Naive B cell (primary cell): Measurements from ENCODE around the gene KYAT1. TPM values are rescaled to one million over a fixed set of nuclear protein-coding genes. Genes with fewer than 3 reads are reported as not detected.

Source experiments
- ATAC-seq, 2 donors: fragments of 150-1000 bp; cut with Tn5 transposase; 2 replicates each; pipeline ENCODE4 v1.10.0; 2021; ENCODE audit warnings: low read depth in 2 of 2, mild to moderate bottlenecking in 2 of 2, moderate library complexity in 2 of 2
- DNase-seq: peaks from one replicate; pipeline ENCODE4 v3.0.0; 2022
- H3K27ac Mint-ChIP-seq, 6 donors: one replicate each; pipeline ENCODE4 v1.8.0; 2020 to 2022; ENCODE audit warnings: mild to moderate bottlenecking in 6 of 6, mixed read lengths in 6 of 6, moderate library complexity in 5 of 6, inconsistent platforms in 2 of 6
- H3K27me3 Mint-ChIP-seq, 3 donors: one replicate each; pipeline ENCODE4 v1.8.0; 2021 to 2022; ENCODE audit warnings: mixed read lengths in 3 of 3, mild to moderate bottlenecking in 1 of 3
- H3K36me3 Mint-ChIP-seq, 2 donors: one replicate each; pipeline ENCODE4 v1.8.0; 2020 to 2022; ENCODE audit warnings: mixed read lengths in 2 of 2, inconsistent platforms in 1 of 2, mild to moderate bottlenecking in 1 of 2
- H3K4me1 Mint-ChIP-seq, 3 donors: one replicate each; pipeline ENCODE4 v1.8.0; 2020 to 2022; ENCODE audit warnings: mixed read lengths in 3 of 3, inconsistent platforms in 1 of 3, mild to moderate bottlenecking in 1 of 3, moderate library complexity in 1 of 3
- H3K4me3 Mint-ChIP-seq, 8 donors: one replicate each; pipeline ENCODE4 v1.8.0; 2020 to 2022; ENCODE audit warnings: mild to moderate bottlenecking in 8 of 8, mixed read lengths in 8 of 8, moderate library complexity in 8 of 8, inconsistent platforms in 2 of 8
- H3K9me3 Mint-ChIP-seq, 7 donors: one replicate each; pipeline ENCODE4 v1.8.0; 2020 to 2022; ENCODE audit warnings: mixed read lengths in 7 of 7, mild to moderate bottlenecking in 5 of 7, inconsistent platforms in 2 of 7, moderate library complexity in 1 of 7
- polyA plus RNA-seq, 6 donors: library from polyadenylated mRNA; unstranded; fragments of 300-500 nt; fragmentation: Illumina TruSeq; gene quantifications; one replicate each; pipeline ENCODE4 v1.2.3, GENCODE V29; 2021; ENCODE audit warnings: low read depth in 6 of 6

The KYAT1 gene
- polyA plus RNA-seq, 6 donors from 2014 or later = 7.0 to 9.7 (median 8.5) TPM

- Mint-ChIP-seq H3K4me1 (peaks cover 16 to 21% (median 18%) of the 10 kb centered on the region in 3 donors), H3K27ac (peak overlapping the region in 1 of 6 donors; percentile 47), H3K36me3 (no peaks in the 10 kb centered on the region), H3K9me3 (no peaks in the 10 kb centered on the region), H3K4me3 (peak overlapping the region in 3 of 8 donors; percentile 22 to 85 (median 78)), H3K27me3 (no peaks in the 10 kb centered on the region)
- ATAC-seq (no peak), DNase-seq (no peak)
Measured at GRCh38 chr9:128821584-128822406, 60.0 kb downstream of the KYAT1 start.

GRCh38 chr9:128820665-128821583, 60.8 kb downstream of the KYAT1 start:
- Mint-ChIP-seq H3K27me3 (no peaks in the 10 kb centered on the region), H3K27ac (peak overlapping the region in 2 of 6 donors; percentile 47 to 54), H3K4me3 (peak overlapping the region in 7 of 8 donors; percentile 26 to 95 (median 78)), H3K36me3 (no peaks in the 10 kb centered on the region), H3K4me1 (peaks cover 16 to 21% (median 18%) of the 10 kb centered on the region in 3 donors), H3K9me3 (no peaks in the 10 kb centered on the region)
- ATAC-seq = no peak
- no peak for DNase-seq

- ATAC-seq = no peak
- Mint-ChIP-seq H3K9me3 (no peaks in the 10 kb centered on the region), H3K27ac (peak overlapping the region in 3 of 6 donors; percentile 33 to 62 (median 53)), H3K4me1 (peaks cover 16 to 21% (median 18%) of the 10 kb centered on the region in 3 donors), H3K4me3 (peak overlapping the region; percentile 42 to 95 (median 83)), H3K27me3 (no peaks in the 10 kb centered on the region), H3K36me3 (no peaks in the 10 kb centered on the region)
- DNase-seq = no peak
Measured at GRCh38 chr9:128819716-128820664, 61.8 kb downstream of the KYAT1 start.

DNA sequence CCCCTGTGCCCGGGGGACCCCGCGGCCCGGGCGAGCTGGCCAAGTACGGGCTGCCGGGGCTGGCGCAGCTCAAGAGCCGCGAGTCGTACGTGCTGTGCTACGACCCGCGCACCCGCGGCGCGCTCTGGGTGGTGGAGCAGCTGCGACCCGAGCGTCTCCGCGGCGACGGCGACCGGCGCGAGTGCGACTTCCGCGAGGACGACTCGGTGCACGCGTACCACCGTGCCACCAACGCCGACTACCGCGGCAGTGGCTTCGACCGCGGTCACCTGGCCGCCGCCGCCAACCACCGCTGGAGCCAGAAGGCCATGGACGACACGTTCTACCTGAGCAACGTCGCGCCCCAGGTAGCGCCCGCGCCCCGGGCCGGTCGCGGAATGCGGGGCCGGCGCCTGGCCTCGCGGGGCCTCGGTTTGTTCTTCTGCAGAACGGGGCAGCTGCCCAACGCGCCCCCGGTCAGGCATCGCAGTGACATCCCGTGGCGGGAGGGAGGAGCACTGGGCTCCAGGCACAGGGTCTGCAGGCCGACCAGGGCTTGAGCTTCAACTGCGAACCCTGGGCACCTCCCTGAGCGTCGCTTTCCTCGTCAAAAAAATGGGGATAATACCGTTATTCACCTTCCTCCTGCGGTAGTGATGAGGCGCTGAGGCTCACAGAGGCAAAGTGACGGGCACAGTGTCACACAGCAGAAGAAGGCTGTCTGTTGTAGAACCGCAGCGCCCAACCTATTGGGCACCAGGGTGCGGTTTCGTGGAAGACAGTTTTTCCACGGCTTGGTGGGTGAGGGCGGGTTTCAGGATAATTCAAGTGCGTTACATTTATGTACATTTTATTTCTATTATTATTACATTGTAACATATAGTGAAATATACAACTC, 62.7 kb downstream of the KYAT1 start:
- Mint-ChIP-seq H3K4me3 (peak overlapping the region; percentile 70 to 95 (median 85)), H3K27me3 (no peaks in the 10 kb centered on the region), H3K27ac (peak overlapping the region in 3 of 6 donors; percentile 26 to 71 (median 53)), H3K9me3 (no peaks in the 10 kb centered on the region), H3K4me1 (peaks cover 16 to 21% (median 18%) of the 10 kb centered on the region in 3 donors), H3K36me3 (no peaks in the 10 kb centered on the region)
- ATAC-seq (peak; percentile 39 to 40), DNase-seq (no peak)

GRCh38 chr9:128818099-128818838, 63.5 kb downstream of the KYAT1 start, which contains the start of gene ENDOG:
Gene ENDOG (plus strand): TSS chr9:128818500. CDS start chr9:128818685, 185 bp downstream.
- Mint-ChIP-seq H3K27ac (peak within 1 kb of the TSS; percentile 61 to 91 (median 76)), H3K9me3 (no peaks in the 10 kb centered on the region), H3K4me3 (peak within 1 kb of the TSS; percentile 81 to 95 (median 90)), H3K4me1 (peaks cover 16 to 21% (median 18%) of the 10 kb centered on the region in 3 donors), H3K36me3 (no peaks in the 10 kb centered on the region), H3K27me3 (no peaks in the 10 kb centered on the region)
- ATAC-seq = peak; percentile 91
- DNase-seq = peak; percentile 97

- Mint-ChIP-seq H3K9me3 (no peaks in the 10 kb centered on the region), H3K27ac (no peak overlapping the region), H3K4me1 (no peaks in the 10 kb centered on the region), H3K36me3 (no peaks in the 10 kb centered on the region), H3K27me3 (no peaks in the 10 kb centered on the region), H3K4me3 (no peak overlapping the region)
- ATAC-seq = no peak
- no peak for DNase-seq
Measured at GRCh38 chr9:128810873-128811272, 70.9 kb downstream of the KYAT1 start.

DNA sequence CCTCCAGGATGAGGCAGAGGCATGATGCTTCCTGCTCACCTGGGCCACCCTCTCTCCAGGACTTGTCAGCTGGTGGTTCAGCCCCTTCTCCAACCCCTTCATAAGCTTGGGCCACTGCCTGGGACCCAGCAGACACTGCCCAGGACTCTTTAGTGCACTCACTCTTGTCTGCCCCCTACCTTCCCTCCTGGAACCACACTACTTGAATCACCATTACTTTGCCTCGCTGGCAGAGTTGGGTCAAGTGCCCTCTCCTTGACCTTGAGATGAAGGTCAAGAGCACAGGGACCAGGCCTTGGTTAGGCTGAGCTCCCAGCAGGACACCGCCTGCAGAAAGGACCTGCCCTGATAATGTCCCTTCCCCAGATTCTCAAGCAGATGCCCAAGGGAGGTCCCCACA, 71.9 kb downstream of the KYAT1 start:
- H3K27me3 Mint-ChIP-seq = no peaks in the 10 kb centered on the region
- no peaks in the 10 kb centered on the region for H3K9me3 Mint-ChIP-seq
- H3K4me1 Mint-ChIP-seq = no peaks in the 10 kb centered on the region
- no peak overlapping the region for H3K4me3 Mint-ChIP-seq
- no peak for DNase-seq
- ATAC-seq = no peak
- H3K27ac Mint-ChIP-seq = peak overlapping the region in 1 of 6 donors; percentile 53
- H3K36me3 Mint-ChIP-seq = no peaks in the 10 kb centered on the region

DNA sequence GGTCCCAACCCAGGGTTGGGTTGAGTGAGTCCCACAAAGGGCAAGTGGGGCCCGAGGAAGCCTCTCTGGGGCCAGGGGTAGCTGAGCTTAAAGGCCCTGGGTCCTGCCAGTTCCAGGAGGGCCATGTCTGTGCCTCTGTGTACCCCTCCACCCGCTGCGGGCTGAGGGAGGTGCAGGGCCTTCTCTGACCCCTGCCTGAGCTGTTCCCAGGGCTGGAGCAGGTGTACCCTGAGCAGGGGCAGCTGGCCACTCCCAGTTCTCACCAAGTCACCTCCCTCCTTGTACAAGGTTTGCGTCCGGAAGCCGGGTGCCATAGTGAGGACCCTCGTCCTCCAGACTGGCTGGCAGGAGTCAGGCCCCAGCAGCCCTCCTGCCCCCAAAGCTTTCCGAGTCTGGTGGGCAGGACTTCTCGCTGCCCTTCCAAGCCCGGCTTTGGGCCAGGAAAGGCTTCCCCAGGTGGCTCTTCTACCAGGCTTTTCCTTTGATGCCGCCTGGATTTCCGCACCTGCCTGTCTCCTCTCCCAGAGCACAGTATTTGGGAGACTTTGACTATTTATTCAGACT, 72.6 kb downstream of the KYAT1 start:
- H3K4me3 Mint-ChIP-seq = no peak overlapping the region
- H3K27ac Mint-ChIP-seq = peak overlapping the region in 1 of 6 donors; percentile 14
- DNase-seq = no peak
- H3K9me3 Mint-ChIP-seq = no peaks in the 10 kb centered on the region
- H3K27me3 Mint-ChIP-seq = no peaks in the 10 kb centered on the region
- no peaks in the 10 kb centered on the region for H3K4me1 Mint-ChIP-seq
- H3K36me3 Mint-ChIP-seq = no peaks in the 10 kb centered on the region
- no peak for ATAC-seq

GRCh38 chr9:128808543-128808942, 73.2 kb downstream of the KYAT1 start:
- H3K36me3 Mint-ChIP-seq = peaks cover 2 to 3% of the 10 kb centered on the region in 2 donors
- peak overlapping the region in 1 of 6 donors; percentile 6 for H3K27ac Mint-ChIP-seq

GRCh38 chr9:128807827-128808226, 73.9 kb downstream of the KYAT1 start:
- H3K4me1 Mint-ChIP-seq = no peaks in the 10 kb centered on the region
- DNase-seq (no peak), ATAC-seq (no peak)
- no peaks in the 10 kb centered on the region for H3K27me3 Mint-ChIP-seq
- H3K27ac Mint-ChIP-seq = peak overlapping the region in 1 of 6 donors; percentile 54
- no peak overlapping the region for H3K4me3 Mint-ChIP-seq
- peaks cover 7 to 10% of the 10 kb centered on the region in 2 donors for H3K36me3 Mint-ChIP-seq
- no peaks in the 10 kb centered on the region for H3K9me3 Mint-ChIP-seq

More at GRCh38 chr9:128808543-128808942, 73.2 kb downstream of the KYAT1 start:
- Mint-ChIP-seq H3K4me1 (no peaks in the 10 kb centered on the region), H3K9me3 (no peaks in the 10 kb centered on the region), H3K4me3 (no peak overlapping the region), H3K27me3 (no peaks in the 10 kb centered on the region)
- DNase-seq (no peak), ATAC-seq (no peak)

DNA sequence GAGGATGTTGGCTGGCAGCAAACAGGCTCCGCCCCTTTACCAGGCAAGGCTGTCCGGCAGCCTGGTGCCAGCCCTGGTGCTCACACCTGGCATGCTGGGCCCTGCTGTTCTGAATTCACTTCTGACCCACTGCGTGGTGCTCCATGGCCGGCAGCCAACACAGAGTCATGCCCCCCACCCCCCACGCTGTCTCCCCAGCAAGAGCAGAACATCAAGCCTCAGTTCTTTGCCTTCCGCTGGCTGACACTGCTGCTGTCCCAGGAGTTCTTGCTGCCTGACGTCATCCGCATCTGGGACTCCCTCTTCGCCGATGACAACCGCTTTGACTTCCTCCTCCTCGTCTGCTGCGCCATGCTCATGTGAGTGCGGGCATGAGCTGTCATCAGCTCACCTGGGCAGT, 76.1 kb downstream of the KYAT1 start:
- Mint-ChIP-seq H3K27ac (no peak overlapping the region), H3K27me3 (no peaks in the 10 kb centered on the region), H3K4me3 (no peak overlapping the region), H3K9me3 (no peaks in the 10 kb centered on the region), H3K4me1 (no peaks in the 10 kb centered on the region), H3K36me3 (peaks cover 7 to 15% of the 10 kb centered on the region in 2 donors)
- DNase-seq = no peak
- ATAC-seq = no peak
